Thyroid gland (tissue), 4 donors: ENCODE measurements around the gene PIK3AP1. TPM values are rescaled to one million over a fixed set of nuclear protein-coding genes. Genes with fewer than 3 reads are reported as not detected.
"Not testable (repeated sequence)": the region's sequence is repeated elsewhere in the genome, so short reads cannot be mapped to it uniquely, and the experiment has no call there.

ENCODE experiments used
- DNase-seq, 2 donors: peaks; one replicate each; pipeline ENCODE4 v3.0.0-alpha.2; 2019
- H3K27ac ChIP-seq, 3 donors: fragments of 200-600 bp; sonication (generic); 1 replicate in 2 of 3; 2 replicates in 1 of 3; pipeline ENCODE4 v1.5.1; 2016 to 2019; ENCODE audit warnings: mild to moderate bottlenecking in 1 of 3, moderate library complexity in 1 of 3
- H3K27me3 ChIP-seq: fragments of 200-600 bp; sonication (generic); one replicate; pipeline ENCODE4 v1.5.1; 2019
- H3K36me3 ChIP-seq, 2 donors: fragments of 200-600 bp; sonication (generic); one replicate each; pipeline ENCODE4 v1.5.1; 2016 to 2019
- H3K4me1 ChIP-seq, 2 donors: fragments of 200-600 bp; sonication (generic); one replicate each; pipeline ENCODE4 v1.5.1; 2017 to 2019
- H3K4me3 ChIP-seq, 3 donors: fragments of 200-600 bp; sonication (generic); replicated peaks in 1 of 3; 1 replicate in 2 of 3; 2 replicates in 1 of 3; pipeline ENCODE4 v1.5.1; 2016; ENCODE audit warnings: mild to moderate bottlenecking in 1 of 3
- H3K9me3 ChIP-seq: fragments of 200-600 bp; sonication (generic); one replicate; pipeline ENCODE4 v1.5.1; 2017
- CTCF ChIP-seq, 6 experiments: fragments of 200-600 bp in 3 of 6; fragments of 450-650 bp in 3 of 6; sonication (generic) in 3 of 6; IDR thresholded peaks; one replicate each; pipeline ENCODE4 v1.5.1; 2016 to 2019; ENCODE audit warnings: antibody characterized with exemption in 6 of 6, mild to moderate bottlenecking in 2 of 6, inconsistent platforms in 1 of 6, moderate library complexity in 1 of 6
- POLR2A ChIP-seq, 2 donors: fragments of 450-650 bp; IDR thresholded peaks; one replicate each; pipeline ENCODE4 v1.6.1; 2017; ENCODE audit warnings: antibody characterized with exemption in 2 of 2, mild to moderate bottlenecking in 2 of 2, moderate library complexity in 1 of 2
- WGBS, 2 donors: methylation state at CpG; one replicate each; pipeline ENCODE4 v1.1.5; 2017; 5-methylcytosine and 5-hydroxymethylcytosine counted together
- intact Hi-C: fragments of 100-400 bp; cut with DNase I; formaldehyde crosslinking; loops from one replicate; pipeline ENCODE4 v1.15.1; 2023
- total RNA-seq, 4 donors: library from RNA; depleted of rRNA; stranded (reverse); fragments of >200 nt; gene quantifications; one replicate each; pipeline ENCODE4 v1.2.3, GENCODE V29; 2016

The PIK3AP1 gene
- total RNA-seq, 4 donors from 2014 or later = 8.6 to 13.9 (median 12.0) TPM

DNA sequence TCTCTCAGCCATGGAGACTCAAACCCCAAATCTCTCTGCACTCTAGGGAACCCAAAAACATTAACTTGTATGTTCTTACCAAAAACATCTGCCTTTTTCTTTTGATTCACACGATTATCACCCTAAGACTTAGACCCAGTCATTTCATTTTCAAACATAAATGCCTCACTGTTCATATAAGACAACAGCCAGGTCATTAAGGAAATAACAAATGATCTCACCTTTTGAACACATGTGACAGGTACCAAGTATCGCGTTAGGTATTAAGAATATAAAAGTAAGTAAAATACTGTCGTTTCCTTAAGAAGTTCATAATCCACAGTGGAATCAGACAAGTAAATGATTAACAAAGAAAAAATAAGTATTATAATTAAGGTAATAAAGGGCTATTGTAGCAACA lies 142.3 kb downstream of the PIK3AP1 start:
- H3K4me1 ChIP-seq = peaks cover 38% of the 10 kb centered on the region in 2 donors
- intact Hi-C loops = no loop called here
- H3K27me3 ChIP-seq = no peaks in the 10 kb centered on the region
- TF ChIP-seq POLR2A (IDR thresholded peaks at IDR 0.05) (no peak), CTCF (IDR thresholded peaks at IDR 0.05) (no peak)
- no peak for DNase-seq
- 91% methylated on average over 4 of the region's 4 CpGs for whole genome bisulfite sequencing, 2 donors
- peaks cover 0 to 6% of the 10 kb centered on the region in 2 donors for H3K36me3 ChIP-seq
- no peak overlapping the region for H3K4me3 ChIP-seq
- no peak overlapping the region for H3K27ac ChIP-seq
- no peaks in the 10 kb centered on the region for H3K9me3 ChIP-seq

GRCh38 chr10:96577069-96577468 lies 143.2 kb downstream of the PIK3AP1 start:
- Histone ChIP-seq H3K4me3 (no peak overlapping the region), H3K4me1 (peaks cover 32 to 34% of the 10 kb centered on the region in 2 donors), H3K27ac (no peak overlapping the region), H3K9me3 (no peaks in the 10 kb centered on the region), H3K27me3 (no peaks in the 10 kb centered on the region), H3K36me3 (peaks cover 0 to 6% of the 10 kb centered on the region in 2 donors)
- no peak for TF ChIP-seq CTCF (IDR thresholded peaks at IDR 0.05)
- no peak for TF ChIP-seq POLR2A (IDR thresholded peaks at IDR 0.05)
- WGBS, 2 donors = 94 to 98% methylated on average over 1 of the region's 1 CpG
- intact Hi-C loops = no loop called here
- no peak for DNase-seq

GRCh38 chr10:96576277-96576980 lies 143.9 kb downstream of the PIK3AP1 start:
- H3K36me3 ChIP-seq = peaks cover 0 to 6% of the 10 kb centered on the region in 2 donors
- H3K9me3 ChIP-seq = no peaks in the 10 kb centered on the region
- intact Hi-C loops = no loop called here
- TF ChIP-seq POLR2A (IDR thresholded peaks at IDR 0.05) (no peak), CTCF (IDR thresholded peaks at IDR 0.05) (no peak)
- H3K4me3 ChIP-seq = no peak overlapping the region
- peaks cover 28 to 30% of the 10 kb centered on the region in 2 donors for H3K4me1 ChIP-seq
- no peak overlapping the region for H3K27ac ChIP-seq
- no peak for DNase-seq
- no peaks in the 10 kb centered on the region for H3K27me3 ChIP-seq
- 71 to 80% methylated on average over 1 of the region's 1 CpG for WGBS, 2 donors

DNA sequence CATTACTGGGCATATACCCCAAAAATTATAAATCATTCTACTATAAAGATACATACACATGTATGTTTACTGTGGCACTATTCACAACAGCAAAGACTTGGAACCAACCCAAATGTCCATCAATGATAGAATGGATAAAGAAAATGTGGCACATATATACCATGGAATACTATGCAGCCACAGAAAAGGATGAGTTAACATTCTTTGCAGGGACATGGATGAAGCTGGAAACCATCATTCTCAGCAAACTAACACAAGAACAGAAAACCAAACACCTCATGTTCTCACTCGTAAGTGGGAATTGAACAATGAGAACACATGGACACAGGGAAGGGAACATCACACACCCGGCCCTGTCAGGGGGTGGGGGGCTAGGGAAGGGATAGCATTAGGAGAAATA lies 145.8 kb downstream of the PIK3AP1 start:
- WGBS, 2 donors = 94 to 96% methylated on average over 2 of the region's 2 CpGs
- intact Hi-C loops = not testable (repeated sequence)

GRCh38 chr10:96573036-96573435 lies 147.3 kb downstream of the PIK3AP1 start:
- intact Hi-C loops = no loop called here
- Histone ChIP-seq H3K9me3 (no peaks in the 10 kb centered on the region), H3K27ac (no peak overlapping the region), H3K36me3 (peaks cover 0 to 6% of the 10 kb centered on the region in 2 donors), H3K4me1 (peaks cover 8 to 17% of the 10 kb centered on the region in 2 donors), H3K4me3 (no peak overlapping the region), H3K27me3 (no peaks in the 10 kb centered on the region)
- WGBS, 2 donors = 83 to 90% methylated on average over 5 of the region's 5 CpGs
- no peak for TF ChIP-seq POLR2A (IDR thresholded peaks at IDR 0.05)
- no peak for TF ChIP-seq CTCF (IDR thresholded peaks at IDR 0.05)
- no peak for DNase-seq

More for the DNA sequence above, 145.8 kb downstream of the PIK3AP1 start:
- not testable (repeated sequence) for DNase-seq, H3K36me3 ChIP-seq, H3K27ac ChIP-seq, H3K9me3 ChIP-seq, H3K27me3 ChIP-seq, H3K4me3 ChIP-seq
- H3K4me1 ChIP-seq = peaks cover 13 to 15% of the 10 kb centered on the region in 2 donors
